Tibial artery (tissue), 4 donors: Measurements from ENCODE around the gene SLC18A3.
A peak's percentile ranks its signal among the peaks of the same experiment; 100 is the strongest.

Experiments
- DNase-seq, 2 donors: peaks; one replicate each; pipeline ENCODE4 v3.0.0-alpha.2; 2019
- H3K27ac ChIP-seq, 2 donors: fragments of 200-600 bp; sonication (generic) in 1 of 2; 1 replicate in 1 of 2; 2 replicates in 1 of 2; pipeline ENCODE4 v1.5.1; 2018 to 2019; ENCODE audit warnings: mild to moderate bottlenecking in 1 of 2
- H3K27me3 ChIP-seq, 2 donors: fragments of 200-600 bp; sonication (generic) in 1 of 2; one replicate each; pipeline versions ENCODE4 v1.5.1 to v1.6.0; 2016 to 2019
- H3K36me3 ChIP-seq, 3 donors: fragments of 200-600 bp; sonication (generic) in 2 of 3; one replicate each; pipeline ENCODE4 v1.5.1; 2016 to 2019; ENCODE audit warnings: mild to moderate bottlenecking in 2 of 3
- H3K4me1 ChIP-seq, 4 donors: fragments of 200-600 bp; sonication (generic) in 2 of 4; 1 replicate in 3 of 4; 2 replicates in 1 of 4; pipeline ENCODE4 v1.5.1; 2016 to 2019
- H3K4me3 ChIP-seq, 2 donors: fragments of 200-600 bp; sonication (generic) in 1 of 2; 1 replicate in 1 of 2; 2 replicates in 1 of 2; pipeline ENCODE4 v1.5.1; 2018 to 2019; ENCODE audit warnings: mild to moderate bottlenecking in 2 of 2
- H3K9me3 ChIP-seq, 3 donors: fragments of 200-600 bp; sonication (generic) in 1 of 3; one replicate each; pipeline ENCODE4 v1.5.1; 2016 to 2019
- CTCF ChIP-seq, 2 experiments: fragments of 200-600 bp in 1 of 2; fragments of 450-650 bp in 1 of 2; IDR thresholded peaks; one replicate each; pipeline ENCODE4 v1.5.1; 2017 to 2019; ENCODE audit warnings: antibody characterized with exemption in 2 of 2, mild to moderate bottlenecking in 1 of 2, moderate library complexity in 1 of 2
- intact Hi-C: fragments of 100-400 bp; cut with DNase I; formaldehyde crosslinking; loops from one replicate; pipeline ENCODE4 v1.15.0; 2023; ENCODE audit warnings: low total_unique reads

Gene SLC18A3

DNA sequence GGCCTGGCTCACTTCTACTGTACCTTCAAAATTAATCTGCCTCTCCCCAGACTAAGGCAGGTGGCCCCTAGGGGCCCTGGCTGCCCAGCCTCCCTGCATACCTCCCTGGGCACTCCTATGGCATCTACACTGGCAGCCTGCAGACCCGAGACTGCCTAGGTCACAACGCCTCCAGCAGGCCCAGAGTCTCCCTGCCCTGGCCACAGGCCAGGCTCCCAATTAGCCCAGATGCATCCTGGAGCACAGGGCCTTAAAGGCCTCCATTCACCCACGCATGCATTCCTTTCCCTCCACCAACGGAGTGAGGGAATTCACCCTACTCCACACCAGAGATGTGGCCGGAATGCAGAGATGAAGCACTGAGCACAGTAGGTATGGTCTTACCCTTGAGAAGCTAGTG, 5.6 kb downstream of the SLC18A3 start:
- Histone ChIP-seq H3K4me1 (peaks cover 0 to 29% (median 18%) of the 10 kb centered on the region in 4 donors), H3K27ac (no peak overlapping the region), H3K4me3 (no peak overlapping the region), H3K36me3 (no peaks in the 10 kb centered on the region), H3K27me3 (peaks cover 0 to 98% of the 10 kb centered on the region in 2 donors), H3K9me3 (no peaks in the 10 kb centered on the region)
- intact Hi-C loops = no loop called here
- peak in 1 of 2 donors; percentile 37 for DNase-seq
- no peak for TF ChIP-seq CTCF (IDR thresholded peaks at IDR 0.05)

DNA sequence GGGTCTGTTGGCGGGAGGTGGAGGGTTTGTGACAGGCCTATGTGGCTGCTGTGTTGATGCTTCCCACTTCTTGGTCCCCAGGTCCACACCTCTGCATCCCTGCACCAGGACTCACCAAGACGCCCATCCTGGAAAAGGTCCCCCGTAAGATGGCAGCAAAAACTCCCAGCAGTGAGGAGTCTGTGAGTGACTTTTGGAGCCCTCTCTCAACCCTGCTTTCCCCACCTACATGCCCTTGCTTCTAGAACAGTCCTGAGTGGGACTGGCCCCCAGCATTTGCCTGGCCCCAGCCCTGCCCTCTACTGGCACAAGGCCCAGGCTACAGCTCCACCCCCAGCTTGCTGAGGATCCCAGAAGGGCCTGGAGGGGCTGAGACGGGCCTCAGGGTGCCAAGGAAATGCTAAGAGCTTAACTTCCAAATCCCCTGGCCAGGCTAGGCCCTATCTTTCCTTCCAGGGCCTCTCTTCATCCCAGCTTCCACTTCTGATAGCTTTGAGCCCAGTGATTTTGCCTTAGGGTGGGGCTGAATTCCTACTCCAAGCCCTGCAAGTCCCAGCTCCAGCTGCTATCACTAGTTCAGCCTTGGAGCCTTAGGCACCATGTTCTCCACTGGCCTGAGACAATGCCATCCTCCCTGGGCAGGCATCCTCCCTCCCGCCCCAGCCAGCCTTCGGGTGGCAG, 6.5 kb downstream of the SLC18A3 start:
- Histone ChIP-seq H3K36me3 (no peaks in the 10 kb centered on the region), H3K27ac (no peak overlapping the region), H3K4me1 (peaks cover 0 to 21% (median 9%) of the 10 kb centered on the region in 4 donors), H3K27me3 (peaks cover 0 to 92% of the 10 kb centered on the region in 2 donors), H3K9me3 (no peaks in the 10 kb centered on the region), H3K4me3 (no peak overlapping the region)
- DNase-seq = peak in 1 of 2 donors; percentile 49
- intact Hi-C loops = no loop called here
- TF ChIP-seq CTCF (IDR thresholded peaks at IDR 0.05) = no peak

- TF ChIP-seq CTCF (IDR thresholded peaks at IDR 0.05) = no peak
- Histone ChIP-seq H3K4me1 (peaks cover 0 to 13% (median 5%) of the 10 kb centered on the region in 4 donors), H3K27ac (no peak overlapping the region), H3K4me3 (no peak overlapping the region), H3K27me3 (peaks cover 0 to 89% of the 10 kb centered on the region in 2 donors), H3K9me3 (no peaks in the 10 kb centered on the region), H3K36me3 (no peaks in the 10 kb centered on the region)
- intact Hi-C loops = no loop called here
- DNase-seq = peak in 1 of 2 donors; percentile 51
Observed at GRCh38 chr10:49617121-49618020, 7.3 kb downstream of the SLC18A3 start.

- Histone ChIP-seq H3K4me3 (no peak overlapping the region), H3K9me3 (no peaks in the 10 kb centered on the region), H3K27ac (no peak overlapping the region), H3K4me1 (peaks cover 0 to 9% (median 4%) of the 10 kb centered on the region in 4 donors), H3K36me3 (no peaks in the 10 kb centered on the region), H3K27me3 (peaks cover 0 to 74% of the 10 kb centered on the region in 2 donors)
- no peak for TF ChIP-seq CTCF (IDR thresholded peaks at IDR 0.05)
- intact Hi-C loops = no loop called here
- DNase-seq = no peak
Observed at GRCh38 chr10:49618821-49619220, 8.7 kb downstream of the SLC18A3 start.

DNA sequence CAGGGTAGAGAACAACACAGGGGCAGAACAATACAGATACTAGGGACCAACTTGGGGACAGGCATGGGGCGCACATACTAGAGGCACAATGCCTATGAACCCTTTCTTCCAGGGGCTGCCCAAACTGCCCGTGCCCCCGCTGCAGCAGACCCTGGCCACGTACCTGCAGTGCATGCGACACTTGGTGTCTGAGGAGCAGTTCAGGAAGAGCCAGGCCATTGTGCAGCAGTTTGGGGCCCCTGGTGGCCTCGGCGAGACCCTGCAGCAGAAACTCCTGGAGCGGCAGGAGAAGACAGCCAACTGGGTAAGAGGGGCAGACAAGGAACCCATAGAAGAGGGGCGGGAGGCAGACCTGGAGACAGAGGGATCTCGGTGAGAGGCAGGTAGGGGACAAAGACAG, 9.5 kb downstream of the SLC18A3 start:
- Histone ChIP-seq H3K36me3 (no peaks in the 10 kb centered on the region), H3K27me3 (peaks cover 0 to 66% of the 10 kb centered on the region in 2 donors), H3K4me3 (no peak overlapping the region), H3K9me3 (no peaks in the 10 kb centered on the region), H3K27ac (no peak overlapping the region), H3K4me1 (peaks cover 0 to under 1% (median under 1%) of the 10 kb centered on the region in 4 donors)
- intact Hi-C loops = no loop called here
- peak in 1 of 2 donors; percentile 35 for DNase-seq
- TF ChIP-seq CTCF (IDR thresholded peaks at IDR 0.05) = no peak
